Measurements from ENCODE around the gene WDR35.

The WDR35 gene

GRCh38 chr2:19989667-19990415, at the start of gene WDR35:
TSS of gene WDR35 (minus strand) at chr2:19990105. CDS start at chr2:19990015, 90 bp downstream.
- no peak for TF ChIP-seq CTCF (IDR thresholded peaks at IDR 0.05)

GRCh38 chr2:20037660-20038059, 47.8 kb upstream of the WDR35 start:
- H3K9me3 Mint-ChIP-seq = no peaks in the 10 kb centered on the region
- no peak for TF ChIP-seq CTCF (IDR thresholded peaks at IDR 0.05)
- H3K4me1 Mint-ChIP-seq = peaks cover 21% of the 10 kb centered on the region
- no peaks in the 10 kb centered on the region for H3K27me3 Mint-ChIP-seq (ENCODE audit: low read depth, poor library complexity)
- no peak for DNase-seq
- peak overlapping the region; percentile 66 for H3K27ac Mint-ChIP-seq
- H3K36me3 Mint-ChIP-seq (ENCODE audit: low read depth) = peaks cover 79% of the 10 kb centered on the region
- H3K4me3 Mint-ChIP-seq = no peak overlapping the region

More at GRCh38 chr2:19989667-19990415, at the start of gene WDR35:
- peak; percentile 96 for DNase-seq
- no peaks in the 10 kb centered on the region for H3K9me3 Mint-ChIP-seq
- peak within 1 kb of the TSS; percentile 82 for H3K27ac Mint-ChIP-seq
- H3K27me3 Mint-ChIP-seq (ENCODE audit: low read depth, poor library complexity) = peaks cover 2% of the 10 kb centered on the region
- peaks cover 52% of the 10 kb centered on the region for H3K4me1 Mint-ChIP-seq
- H3K4me3 Mint-ChIP-seq = peak within 1 kb of the TSS; percentile 97
- peaks cover 28% of the 10 kb centered on the region for H3K36me3 Mint-ChIP-seq (ENCODE audit: low read depth)

DNA sequence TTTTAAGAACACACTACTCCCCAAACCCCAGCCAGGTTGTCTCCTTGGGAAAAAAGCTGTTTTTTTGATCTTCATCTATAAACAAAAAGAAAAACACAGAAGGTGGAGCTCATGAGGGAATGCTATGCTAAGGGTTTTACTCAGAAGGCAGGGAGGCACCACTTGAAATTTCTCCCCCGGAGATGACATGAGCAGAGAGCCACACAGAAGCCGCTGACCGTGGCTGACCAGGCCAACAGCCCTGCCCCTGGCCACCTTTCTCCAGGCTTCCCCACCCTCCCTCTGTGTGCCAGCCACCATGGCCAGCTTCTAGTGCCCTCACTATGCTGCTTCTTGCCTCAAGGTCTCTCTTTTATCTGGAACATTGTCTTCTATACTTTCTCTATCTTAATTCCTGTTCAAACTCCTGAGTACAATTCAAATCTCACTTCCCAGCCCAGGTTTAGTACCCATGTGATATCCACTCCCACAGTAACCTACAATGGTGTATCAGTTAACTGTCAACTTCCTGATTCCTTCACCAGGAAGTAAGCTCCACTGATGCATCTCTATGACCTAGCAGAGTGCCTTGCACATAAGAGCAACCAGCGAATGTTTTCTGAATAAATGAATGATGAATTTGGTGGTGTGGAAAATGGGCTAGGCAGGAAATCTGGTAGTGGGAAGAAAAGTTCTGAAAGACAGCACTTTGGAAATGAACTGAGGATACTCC, 46.2 kb upstream of the WDR35 start:
- no peak for DNase-seq
- peaks cover 9% of the 10 kb centered on the region for H3K9me3 Mint-ChIP-seq
- H3K4me3 Mint-ChIP-seq = no peak overlapping the region
- H3K4me1 Mint-ChIP-seq = peaks cover 21% of the 10 kb centered on the region
- no peak for TF ChIP-seq CTCF (IDR thresholded peaks at IDR 0.05)
- no peaks in the 10 kb centered on the region for H3K27me3 Mint-ChIP-seq (ENCODE audit: low read depth, poor library complexity)
- H3K36me3 Mint-ChIP-seq (ENCODE audit: low read depth) = peaks cover 84% of the 10 kb centered on the region
- H3K27ac Mint-ChIP-seq = peak overlapping the region; percentile 70

DNA sequence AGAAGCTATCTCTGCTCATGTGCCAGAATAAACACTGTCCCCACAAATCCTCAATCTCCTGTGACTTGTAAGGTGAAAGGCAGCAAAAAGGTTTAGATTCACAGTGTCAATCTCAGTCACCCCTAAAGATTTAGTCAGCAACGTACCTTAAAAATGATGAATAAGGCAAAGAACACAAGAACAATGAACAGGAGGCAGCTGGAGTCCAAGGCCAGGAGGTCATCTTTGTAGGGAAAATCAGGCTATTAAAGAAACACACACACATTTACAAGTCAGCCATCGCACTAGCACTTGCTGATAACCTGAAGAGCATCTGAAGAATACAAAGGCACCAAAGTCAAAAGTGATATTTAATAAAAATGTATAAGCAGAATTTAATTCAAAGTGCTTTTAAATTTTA, 44.9 kb upstream of the WDR35 start:
- H3K4me3 Mint-ChIP-seq = no peak overlapping the region
- H3K9me3 Mint-ChIP-seq = peaks cover 22% of the 10 kb centered on the region
- H3K36me3 Mint-ChIP-seq (ENCODE audit: low read depth) = peaks cover 85% of the 10 kb centered on the region
- H3K27ac Mint-ChIP-seq = peak overlapping the region; percentile 12
- no peaks in the 10 kb centered on the region for H3K27me3 Mint-ChIP-seq (ENCODE audit: low read depth, poor library complexity)
- no peak for TF ChIP-seq CTCF (IDR thresholded peaks at IDR 0.05)
- DNase-seq = no peak
- H3K4me1 Mint-ChIP-seq = peaks cover 21% of the 10 kb centered on the region

- H3K4me1 Mint-ChIP-seq = peaks cover 21% of the 10 kb centered on the region
- peak overlapping the region; percentile 44 for H3K27ac Mint-ChIP-seq
- DNase-seq = no peak
- TF ChIP-seq CTCF (IDR thresholded peaks at IDR 0.05) = no peak
- peaks cover 91% of the 10 kb centered on the region for H3K36me3 Mint-ChIP-seq (ENCODE audit: low read depth)
- peaks cover 28% of the 10 kb centered on the region for H3K9me3 Mint-ChIP-seq
- H3K27me3 Mint-ChIP-seq (ENCODE audit: low read depth, poor library complexity) = no peaks in the 10 kb centered on the region
- no peak overlapping the region for H3K4me3 Mint-ChIP-seq
Measured at GRCh38 chr2:20034218-20034617, 44.3 kb upstream of the WDR35 start.

Data from nephron progenitor cell (in vitro differentiated cells).